Left ventricle myocardium inferior (tissue), 1 donor: Measurements from ENCODE around the gene TNFSF11. TPM values are rescaled to one million over a fixed set of nuclear protein-coding genes. Genes with fewer than 3 reads are reported as not detected.
"Not testable (repeated sequence)": the region's sequence is repeated elsewhere in the genome, so short reads cannot be mapped to it uniquely, and the experiment has no call there.

ENCODE experiments used
- DNase-seq: peaks from one replicate; pipeline ENCODE4 v3.0.0-alpha.2; 2020
- H3K27ac ChIP-seq: fragments of 200-600 bp; replicated peaks from 2 replicates; pipeline ENCODE4 v1.8.0; 2021
- H3K27me3 ChIP-seq: fragments of 200-600 bp; 2 replicates; pipeline ENCODE4 v1.8.0; 2021; ENCODE audit warnings: low read depth
- H3K36me3 ChIP-seq: fragments of 200-600 bp; 2 replicates; pipeline ENCODE4 v1.8.0; 2021
- H3K4me1 ChIP-seq: fragments of 200-600 bp; 2 replicates; pipeline ENCODE4 v1.8.0; 2021
- H3K4me3 ChIP-seq: fragments of 200-600 bp; 2 replicates; pipeline ENCODE4 v1.8.0; 2021; ENCODE audit warnings: mild to moderate bottlenecking, moderate library complexity
- H3K9me3 ChIP-seq: fragments of 200-600 bp; replicated peaks from 2 replicates; pipeline ENCODE4 v1.8.0; 2021
- intact Hi-C: fragments of 100-400 bp; cut with micrococcal nuclease; formaldehyde crosslinking; loops from one replicate; pipeline ENCODE4 v1.11.0; 2022
- total RNA-seq: library from RNA; stranded (reverse); fragmentation: NEBNext Ultra II Directional; extraction: Animal tissue kit (Norgen Biotek cat#: 25700); gene quantifications from one replicate; pipeline ENCODE4 v1.2.1, GENCODE V29; 2021
- TF ChIP-seq, protein P1 (sequence below): fragments of 200-600 bp; IDR thresholded peaks from 2 replicates; pipeline ENCODE4 v1.8.0; 2021; ENCODE audit warnings: antibody characterized with exemption, mild to moderate bottlenecking, borderline replicate concordance
- donor health status: DM: no; HTN: yes; CAD: no; lungs with severe emphysema.

The TNFSF11 gene
- total RNA-seq, 1 donor from 2014 or later: not detected

DNA sequence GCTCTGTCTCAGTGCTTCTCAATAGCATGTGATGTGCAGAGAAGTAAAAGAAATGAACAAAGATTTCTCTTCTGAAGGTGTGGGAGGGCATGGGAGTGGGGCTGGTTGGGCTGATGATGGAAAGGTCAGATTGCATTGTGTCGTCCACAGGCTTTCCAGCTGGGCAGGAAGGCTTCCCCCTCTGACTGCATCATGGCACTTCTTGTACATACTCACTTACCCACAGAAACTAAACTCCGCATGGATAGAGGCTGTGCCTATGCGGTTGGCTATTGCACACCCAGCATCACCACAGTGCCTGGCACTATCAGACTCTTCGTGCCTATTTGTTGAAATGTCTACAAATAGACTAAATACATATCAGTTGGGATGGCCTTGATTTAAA lies 24.4 kb upstream of the TNFSF11 start:
- DNase-seq: no peak
- no peak overlapping the region for H3K4me3 ChIP-seq
- no peaks in the 10 kb centered on the region for H3K4me1 ChIP-seq
- no peaks in the 10 kb centered on the region for H3K9me3 ChIP-seq
- H3K27ac ChIP-seq: no peak overlapping the region
- TF ChIP-seq, protein P1, sequence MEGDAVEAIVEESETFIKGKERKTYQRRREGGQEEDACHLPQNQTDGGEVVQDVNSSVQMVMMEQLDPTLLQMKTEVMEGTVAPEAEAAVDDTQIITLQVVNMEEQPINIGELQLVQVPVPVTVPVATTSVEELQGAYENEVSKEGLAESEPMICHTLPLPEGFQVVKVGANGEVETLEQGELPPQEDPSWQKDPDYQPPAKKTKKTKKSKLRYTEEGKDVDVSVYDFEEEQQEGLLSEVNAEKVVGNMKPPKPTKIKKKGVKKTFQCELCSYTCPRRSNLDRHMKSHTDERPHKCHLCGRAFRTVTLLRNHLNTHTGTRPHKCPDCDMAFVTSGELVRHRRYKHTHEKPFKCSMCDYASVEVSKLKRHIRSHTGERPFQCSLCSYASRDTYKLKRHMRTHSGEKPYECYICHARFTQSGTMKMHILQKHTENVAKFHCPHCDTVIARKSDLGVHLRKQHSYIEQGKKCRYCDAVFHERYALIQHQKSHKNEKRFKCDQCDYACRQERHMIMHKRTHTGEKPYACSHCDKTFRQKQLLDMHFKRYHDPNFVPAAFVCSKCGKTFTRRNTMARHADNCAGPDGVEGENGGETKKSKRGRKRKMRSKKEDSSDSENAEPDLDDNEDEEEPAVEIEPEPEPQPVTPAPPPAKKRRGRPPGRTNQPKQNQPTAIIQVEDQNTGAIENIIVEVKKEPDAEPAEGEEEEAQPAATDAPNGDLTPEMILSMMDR: no peak
- H3K27me3 ChIP-seq: peaks cover 26% of the 10 kb centered on the region
- intact Hi-C loops: no loop called here
- no peaks in the 10 kb centered on the region for H3K36me3 ChIP-seq

- DNase-seq: no peak
- no peaks in the 10 kb centered on the region for H3K36me3 ChIP-seq
- no peak overlapping the region for H3K27ac ChIP-seq
- intact Hi-C loops: no loop called here
- peaks cover 26% of the 10 kb centered on the region for H3K27me3 ChIP-seq
- H3K4me1 ChIP-seq: no peaks in the 10 kb centered on the region
- no peak overlapping the region for H3K4me3 ChIP-seq
- TF ChIP-seq, protein P1: no peak
- no peaks in the 10 kb centered on the region for H3K9me3 ChIP-seq
Observed at GRCh38 chr13:42551611-42552010, 22.3 kb upstream of the TNFSF11 start.

DNA sequence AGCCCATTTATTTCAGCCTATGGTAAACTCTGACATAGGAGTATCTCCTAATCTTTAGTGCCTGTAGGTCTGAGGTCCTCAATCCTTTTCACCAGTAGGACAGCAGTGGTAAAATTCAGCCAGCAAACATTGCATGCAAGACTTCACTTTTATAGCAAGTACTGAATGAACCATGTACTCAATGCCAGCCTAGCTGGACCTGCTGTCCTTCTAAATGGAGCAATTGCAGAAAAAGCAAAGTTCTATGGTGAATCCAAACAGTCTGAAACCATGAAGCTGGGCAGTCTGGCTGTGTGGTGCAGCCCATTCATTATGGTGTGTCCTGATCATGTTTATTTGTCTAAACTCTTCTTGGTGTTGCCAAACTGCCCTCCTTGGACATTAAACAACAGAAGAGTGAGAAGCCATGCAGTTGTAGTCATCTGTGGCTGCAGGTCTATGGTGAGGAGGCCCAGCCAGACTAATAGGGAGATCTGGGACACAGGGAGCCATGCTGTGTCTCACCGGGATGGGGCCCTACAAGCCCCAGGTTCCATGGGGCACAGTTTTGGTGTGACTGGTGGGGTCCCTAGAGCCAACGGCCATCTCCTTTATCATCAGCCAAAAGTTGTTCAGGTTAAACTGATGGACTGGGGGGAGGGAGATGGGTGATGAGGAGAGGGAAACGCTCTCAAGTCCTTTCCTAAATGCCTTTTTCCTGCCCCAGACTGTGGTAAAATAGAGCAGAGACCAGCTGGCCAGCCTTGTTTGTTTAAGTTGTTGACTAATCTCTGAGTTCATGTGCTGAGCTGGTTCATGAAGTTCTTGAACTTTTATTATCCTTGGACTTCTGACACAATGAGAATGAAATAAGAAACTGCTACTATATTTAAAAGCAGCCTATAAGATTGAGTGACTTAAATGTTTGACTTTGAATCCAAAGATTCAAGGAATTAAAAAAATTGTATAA lies 20.6 kb upstream of the TNFSF11 start:
- intact Hi-C loops: no loop called here
- Histone ChIP-seq H3K27ac (no peak overlapping the region), H3K4me1 (no peaks in the 10 kb centered on the region), H3K4me3 (no peak overlapping the region), H3K36me3 (no peaks in the 10 kb centered on the region), H3K9me3 (no peaks in the 10 kb centered on the region), H3K27me3 (peaks cover 26% of the 10 kb centered on the region)
- TF ChIP-seq, protein P1: no peak
- no peak for DNase-seq

DNA sequence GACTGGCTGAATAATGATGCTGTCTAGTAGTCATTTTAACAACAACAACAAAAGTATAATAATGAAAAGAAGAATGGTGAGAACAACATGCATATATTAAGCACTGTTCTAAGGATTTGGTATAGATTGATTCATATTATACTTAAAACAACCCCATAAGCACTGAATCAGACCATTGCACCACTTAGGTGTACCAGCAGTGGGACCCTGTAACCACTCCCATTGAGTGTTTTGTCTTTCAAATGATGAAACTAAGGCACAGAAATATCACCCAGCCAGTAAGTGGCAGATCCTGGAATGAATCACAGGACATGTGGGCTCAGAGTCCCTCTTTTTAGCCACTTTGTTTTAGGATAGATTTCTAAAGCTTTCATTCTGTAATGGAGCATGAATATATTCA lies 14.9 kb upstream of the TNFSF11 start:
- Histone ChIP-seq H3K27ac (no peak overlapping the region), H3K27me3 (no peaks in the 10 kb centered on the region), H3K9me3 (peaks cover 18% of the 10 kb centered on the region), H3K4me3 (no peak overlapping the region), H3K36me3 (no peaks in the 10 kb centered on the region), H3K4me1 (no peaks in the 10 kb centered on the region)
- TF ChIP-seq, protein P1: no peak
- intact Hi-C loops: no loop called here
- DNase-seq: no peak

DNA sequence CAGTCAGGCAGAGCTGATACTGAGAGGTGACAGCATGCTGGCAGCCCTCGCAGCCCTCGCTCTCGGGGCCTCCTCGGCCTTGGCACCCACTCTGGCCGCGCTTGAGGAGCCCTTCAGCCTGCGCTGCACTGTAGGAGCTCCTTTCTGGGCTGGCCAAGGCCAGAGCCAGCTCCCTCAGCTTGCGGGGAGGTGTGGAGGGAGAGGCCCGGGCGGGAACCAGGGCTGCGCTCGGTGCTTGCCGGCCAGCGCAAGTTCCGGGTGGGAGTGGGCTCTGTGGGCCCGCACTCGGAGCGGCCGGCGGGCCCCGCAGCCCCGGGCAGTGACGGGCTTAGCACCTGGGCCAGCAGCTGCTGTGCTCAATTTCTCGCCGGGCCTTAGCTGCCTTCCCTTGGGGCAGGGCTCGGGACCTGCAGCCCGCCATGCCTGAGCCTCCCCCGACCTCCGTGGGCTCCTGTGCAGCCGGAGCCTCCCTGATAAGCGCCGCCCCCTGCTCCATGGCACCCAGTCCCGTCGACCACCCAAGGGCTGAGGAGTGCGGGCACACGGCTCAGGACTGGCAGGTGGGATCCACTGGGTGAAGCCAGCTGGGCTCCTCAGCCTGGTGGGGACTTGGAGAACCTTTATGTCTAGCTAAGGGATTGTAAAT lies 14.3 kb upstream of the TNFSF11 start:
- H3K9me3 ChIP-seq: peaks cover 20% of the 10 kb centered on the region
- H3K27me3 ChIP-seq, H3K36me3 ChIP-seq, DNase-seq, intact Hi-C loops, H3K27ac ChIP-seq, H3K4me1 ChIP-seq, H3K4me3 ChIP-seq: not testable (repeated sequence)

- H3K27ac ChIP-seq, intact Hi-C loops, H3K4me1 ChIP-seq, H3K4me3 ChIP-seq, H3K27me3 ChIP-seq, H3K36me3 ChIP-seq, DNase-seq: not testable (repeated sequence)
- H3K9me3 ChIP-seq: peaks cover 20% of the 10 kb centered on the region
Observed at GRCh38 chr13:42560320-42560719, 13.6 kb upstream of the TNFSF11 start.
